A673 (cell line): ENCODE data around the gene LYPD4.

Source experiments
- CTCF ChIP-seq: fragments of 300-800, 200-600 bp; sonication (generic); conservative IDR thresholded peaks from 2 replicates; pipeline ENCODE4 v1.5.1; 2017; ENCODE audit warnings: low read depth, mild to moderate bottlenecking, antibody characterized with exemption, low read length, moderate library complexity, mixed read lengths
- EZH2 ChIP-seq: fragments of 200-600 bp; sonication (generic); IDR thresholded peaks from 2 replicates; pipeline ENCODE4 v1.6.1; 2017; ENCODE audit warnings: borderline replicate concordance, low read depth, mild to moderate bottlenecking, mixed read lengths, antibody characterized with exemption, low read length; ENCODE audit not compliant: poor library complexity, severe bottlenecking

GRCh38 chr19:41866284-41866683, 21.8 kb upstream of the LYPD4 start:
- TF ChIP-seq CTCF (no peak), EZH2 (no peak)
